ENCODE data around the gene IQUB. TPM values are rescaled to one million over a fixed set of nuclear protein-coding genes. Genes with fewer than 3 reads are reported as not detected.

IQUB gene
- total and polyA plus RNA-seq, 2 donors (not counting 3 experiments of a cell fraction or from before 2014, with no cell fraction given): 0.01 TPM; not detected in 1

GRCh38 chr7:123573896-123574467 is 39.6 kb upstream of the IQUB start:
- Histone ChIP-seq H3K4me1 (ENCODE audit: control insufficient read depth, extremely low read depth, insufficient read depth, low read length) (peaks cover 18% of the 10 kb centered on the region), H3K79me2 (ENCODE audit: control insufficient read depth, insufficient read depth, low read length) (no peaks in the 10 kb centered on the region), H3K4me3 (replicated peaks in 1 of 3; ENCODE audit: insufficient read depth in 1 of 3, low read depth in 1 of 3, low read length in 3 of 3) (no peak overlapping the region), H3K4me2 (ENCODE audit: insufficient read depth, low read length) (no peak overlapping the region), H3K27me3 (ENCODE audit: control insufficient read depth in 2 of 2, insufficient read depth in 2 of 2, low read length in 2 of 2) (no peaks in the 10 kb centered on the region), H3K36me3 (ENCODE audit: control insufficient read depth in 2 of 2, extremely low read depth in 1 of 2, insufficient read depth in 2 of 2, low read length in 2 of 2) (no peaks in the 10 kb centered on the region), H3K9ac (replicated peaks; ENCODE audit: extremely low read depth, insufficient read depth, low read length) (no peak overlapping the region), H3K27ac (ENCODE audit: insufficient read depth, low read depth, low read length) (no peak overlapping the region), H3K9me1 (replicated peaks; ENCODE audit: control insufficient read depth, extremely low read depth, insufficient read depth, low read length) (no peaks in the 10 kb centered on the region), H2AFZ (ENCODE audit: low read depth, low read length) (no peak overlapping the region), H3K9me3 (replicated peaks; ENCODE audit: control insufficient read depth, insufficient read depth, low read length) (no peaks in the 10 kb centered on the region), H4K20me1 (replicated peaks; ENCODE audit: control insufficient read depth, extremely low read depth, insufficient read depth, low read length) (no peaks in the 10 kb centered on the region)
- intact Hi-C loops (cut with micrococcal nuclease): no loop called here
- TF ChIP-seq POLR2A (IDR thresholded peaks at IDR 0.05; ENCODE audit: low read depth, low read length) (no peak), MAX (IDR thresholded peaks at IDR 0.05; ENCODE audit: insufficient read depth, insufficient read length) (no peak), GATA2 (IDR thresholded peaks at IDR 0.05; ENCODE audit: insufficient read depth, insufficient read length, low read depth, low read length) (no peak), POLR2AphosphoS5 (IDR thresholded peaks at IDR 0.05; ENCODE audit: insufficient read depth, low read depth, low read length) (no peak), JUN (IDR thresholded peaks at IDR 0.05; ENCODE audit: borderline replicate concordance, insufficient read depth, insufficient read length, low read depth) (no peak), EZH2 (IDR thresholded peaks at IDR 0.05; ENCODE audit: borderline replicate concordance, low read depth, low read length, severe bottlenecking) (no peak), MYC (IDR thresholded peaks at IDR 0.05; ENCODE audit: low read depth, low read length) (no peak), FOS (IDR thresholded peaks at IDR 0.05; ENCODE audit: borderline replicate concordance, insufficient read depth, low read length) (no peak)
- TF ChIP-seq, protein P1, sequence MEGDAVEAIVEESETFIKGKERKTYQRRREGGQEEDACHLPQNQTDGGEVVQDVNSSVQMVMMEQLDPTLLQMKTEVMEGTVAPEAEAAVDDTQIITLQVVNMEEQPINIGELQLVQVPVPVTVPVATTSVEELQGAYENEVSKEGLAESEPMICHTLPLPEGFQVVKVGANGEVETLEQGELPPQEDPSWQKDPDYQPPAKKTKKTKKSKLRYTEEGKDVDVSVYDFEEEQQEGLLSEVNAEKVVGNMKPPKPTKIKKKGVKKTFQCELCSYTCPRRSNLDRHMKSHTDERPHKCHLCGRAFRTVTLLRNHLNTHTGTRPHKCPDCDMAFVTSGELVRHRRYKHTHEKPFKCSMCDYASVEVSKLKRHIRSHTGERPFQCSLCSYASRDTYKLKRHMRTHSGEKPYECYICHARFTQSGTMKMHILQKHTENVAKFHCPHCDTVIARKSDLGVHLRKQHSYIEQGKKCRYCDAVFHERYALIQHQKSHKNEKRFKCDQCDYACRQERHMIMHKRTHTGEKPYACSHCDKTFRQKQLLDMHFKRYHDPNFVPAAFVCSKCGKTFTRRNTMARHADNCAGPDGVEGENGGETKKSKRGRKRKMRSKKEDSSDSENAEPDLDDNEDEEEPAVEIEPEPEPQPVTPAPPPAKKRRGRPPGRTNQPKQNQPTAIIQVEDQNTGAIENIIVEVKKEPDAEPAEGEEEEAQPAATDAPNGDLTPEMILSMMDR (IDR thresholded peaks at IDR 0.05; ENCODE audit: extremely low read depth in 1 of 2, insufficient read depth in 1 of 2, low read depth in 1 of 2, low read length in 2 of 2): no peak
- FAIRE-seq: no peak
- ChIA-PET POLR2A (no interaction called here), CTCF (interaction anchor here (0.8 to 1.3 kb wide), 3 partner anchors 10 to 80 kb away, joined by 3 to 6 read pairs (median 3); no protein-coding TSS in a partner anchor)
- dilution Hi-C loops (cut with MboI; ENCODE audit: extremely low pct_ligation_motif_present, low sequenced_read_pairs): no loop called here
- BruUV-seq (replicated peaks): no TSS peak
- DNase-seq (ENCODE audit: low read depth, low spot score): no peak

Data from endothelial cell of umbilical vein (primary cell).